Vagina (tissue), 2 donors: ENCODE results near the gene HMGN1.

Experiments
- CTCF ChIP-seq, 3 experiments: fragments of 450-650 bp in 2 of 3; fragments of 200-600 bp in 1 of 3; sonication (generic) in 1 of 3; IDR thresholded peaks; one replicate each; pipeline ENCODE4 v1.5.1; 2017 to 2019; ENCODE audit warnings: antibody characterized with exemption in 3 of 3, mild to moderate bottlenecking in 2 of 3, moderate library complexity in 2 of 3
- POLR2A ChIP-seq, 2 donors: fragments of 450-650 bp; IDR thresholded peaks; one replicate each; pipeline ENCODE4 v1.6.1; 2017; ENCODE audit warnings: antibody characterized with exemption in 2 of 2, mild to moderate bottlenecking in 2 of 2, moderate library complexity in 2 of 2

DNA sequence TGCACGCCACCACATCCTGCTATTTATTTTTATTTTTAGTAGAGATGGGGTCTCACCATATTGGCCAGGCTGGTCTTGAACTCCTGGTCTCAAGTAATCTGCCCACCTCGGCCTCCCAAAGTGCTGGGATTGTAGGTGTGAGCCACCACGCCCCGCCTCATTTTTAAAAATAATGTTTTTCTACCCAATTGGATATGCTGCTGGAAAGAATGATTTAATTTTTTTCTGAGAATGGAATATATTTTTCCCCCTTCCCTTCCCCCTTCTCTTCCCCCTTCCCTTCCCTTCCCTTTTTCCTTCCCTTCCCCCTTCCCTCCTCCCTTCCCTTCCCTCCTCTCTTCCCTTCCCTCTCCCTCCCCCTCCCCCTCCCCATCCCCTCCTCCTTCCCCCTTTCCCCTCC is 17.7 kb upstream of the HMGN1 start:
- TF ChIP-seq CTCF (IDR thresholded peaks at IDR 0.05) (no peak), POLR2A (IDR thresholded peaks at IDR 0.05) (no peak)
